ENCODE results near the gene BIK.
"Not testable (repeated sequence)": the region's sequence is repeated elsewhere in the genome, so short reads cannot be mapped to it uniquely, and the experiment has no call there.

The BIK gene

DNA sequence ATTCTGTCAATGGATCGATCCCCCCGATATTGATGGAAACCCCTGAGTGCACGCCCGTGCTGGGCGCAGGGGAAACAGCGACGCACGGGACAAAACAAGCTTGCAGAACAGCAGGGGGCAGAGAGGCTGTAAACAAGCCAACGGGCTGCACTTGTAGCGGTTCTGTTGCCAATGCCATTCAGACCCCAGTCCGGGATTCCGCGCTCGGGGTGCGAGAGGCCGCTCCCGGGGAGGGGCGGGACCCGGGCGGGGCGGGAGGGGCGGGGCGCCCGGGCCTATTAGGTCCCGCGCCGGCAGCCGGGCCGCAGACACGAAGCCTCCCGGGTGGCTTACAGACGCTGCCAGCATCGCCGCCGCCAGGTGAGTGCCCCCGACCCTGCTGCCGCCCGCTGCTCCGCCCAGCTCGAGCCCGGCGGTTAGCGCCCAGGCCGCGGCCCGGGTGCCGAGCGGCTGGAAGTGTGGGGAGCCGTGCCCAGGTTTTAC is at the start of gene BIK:
TSS of gene BIK (plus strand) at position 307 of the 483 bp plus-strand sequence. CDS start 13,273 bp downstream, outside the sequence.
- DNase-seq = no peak

GRCh38 chr22:43066134-43066533 is 44.4 kb upstream of the BIK start:
- no peak for DNase-seq

DNA sequence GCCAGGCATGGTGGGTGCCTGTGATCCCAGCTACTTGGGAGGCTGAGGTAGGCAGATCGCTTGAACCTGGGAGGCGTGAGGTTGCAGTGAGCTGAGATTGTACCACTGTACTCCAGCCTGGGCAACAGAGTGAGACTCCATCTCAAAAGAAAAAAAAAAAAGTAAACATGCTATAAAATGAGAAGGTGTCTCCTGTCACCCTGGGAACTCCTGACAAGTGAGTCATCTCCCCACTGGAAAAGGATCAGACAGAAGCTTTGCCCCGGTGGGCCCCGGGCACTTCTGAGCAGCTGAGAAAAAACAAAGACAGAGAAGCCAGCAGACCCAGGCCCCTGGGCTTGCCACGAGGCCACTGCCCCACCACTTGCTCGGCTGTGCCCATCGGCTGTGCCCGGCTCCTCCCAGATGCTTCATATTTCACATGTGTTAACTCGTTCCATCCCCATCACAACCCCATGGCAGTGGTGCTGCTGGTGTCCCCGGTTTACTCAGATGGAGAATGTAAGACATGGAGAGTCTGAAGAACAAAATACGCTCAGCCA is 43.6 kb upstream of the BIK start:
- DNase-seq = no peak

GRCh38 chr22:43077121-43077877 is 33.3 kb upstream of the BIK start:
- peak in 1 of 2 donors; percentile 14 for DNase-seq

DNA sequence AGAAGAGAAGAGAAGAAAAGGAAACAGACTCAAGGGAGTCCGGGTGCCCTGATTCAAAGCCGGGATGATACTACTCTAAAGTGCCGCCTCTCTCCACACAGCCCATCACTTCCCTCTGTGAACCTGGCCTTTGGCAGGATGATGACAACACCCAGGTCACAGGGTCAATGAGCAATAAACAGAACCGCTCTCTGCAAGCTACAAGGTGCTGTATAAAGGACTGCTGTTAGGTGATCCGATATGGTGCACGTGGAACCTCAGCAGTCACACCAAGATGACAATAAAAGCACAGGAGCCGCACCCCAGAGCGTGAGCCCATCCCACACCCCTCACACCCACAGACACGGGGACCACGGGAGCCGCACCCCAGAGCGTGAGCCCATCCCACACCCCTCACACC is 32.0 kb upstream of the BIK start:
- no peak for DNase-seq

GRCh38 chr22:43079742-43080141 is 30.8 kb upstream of the BIK start:
- no peak for DNase-seq

GRCh38 chr22:43080616-43081015 is 29.9 kb upstream of the BIK start:
- DNase-seq = no peak

DNA sequence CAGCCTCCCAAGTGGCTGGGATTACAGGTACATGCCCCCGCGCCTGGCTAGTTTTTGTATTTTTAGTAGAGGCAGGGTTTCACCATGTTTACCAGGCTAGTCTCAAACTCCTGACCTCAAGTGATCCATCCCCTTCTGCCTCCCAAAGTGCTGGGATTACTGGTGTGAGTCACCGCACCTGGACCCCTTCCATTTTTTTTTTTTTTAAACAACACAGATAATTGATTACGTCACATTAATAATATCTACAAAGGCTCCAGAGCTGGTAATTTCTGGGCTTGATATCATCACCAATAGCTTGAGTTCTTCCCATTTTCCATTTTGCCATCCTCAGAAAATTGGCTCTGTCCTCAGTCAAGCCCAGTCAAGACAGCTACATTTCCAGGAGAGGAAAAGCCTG is 28.6 kb upstream of the BIK start:
- no peak for DNase-seq

DNA sequence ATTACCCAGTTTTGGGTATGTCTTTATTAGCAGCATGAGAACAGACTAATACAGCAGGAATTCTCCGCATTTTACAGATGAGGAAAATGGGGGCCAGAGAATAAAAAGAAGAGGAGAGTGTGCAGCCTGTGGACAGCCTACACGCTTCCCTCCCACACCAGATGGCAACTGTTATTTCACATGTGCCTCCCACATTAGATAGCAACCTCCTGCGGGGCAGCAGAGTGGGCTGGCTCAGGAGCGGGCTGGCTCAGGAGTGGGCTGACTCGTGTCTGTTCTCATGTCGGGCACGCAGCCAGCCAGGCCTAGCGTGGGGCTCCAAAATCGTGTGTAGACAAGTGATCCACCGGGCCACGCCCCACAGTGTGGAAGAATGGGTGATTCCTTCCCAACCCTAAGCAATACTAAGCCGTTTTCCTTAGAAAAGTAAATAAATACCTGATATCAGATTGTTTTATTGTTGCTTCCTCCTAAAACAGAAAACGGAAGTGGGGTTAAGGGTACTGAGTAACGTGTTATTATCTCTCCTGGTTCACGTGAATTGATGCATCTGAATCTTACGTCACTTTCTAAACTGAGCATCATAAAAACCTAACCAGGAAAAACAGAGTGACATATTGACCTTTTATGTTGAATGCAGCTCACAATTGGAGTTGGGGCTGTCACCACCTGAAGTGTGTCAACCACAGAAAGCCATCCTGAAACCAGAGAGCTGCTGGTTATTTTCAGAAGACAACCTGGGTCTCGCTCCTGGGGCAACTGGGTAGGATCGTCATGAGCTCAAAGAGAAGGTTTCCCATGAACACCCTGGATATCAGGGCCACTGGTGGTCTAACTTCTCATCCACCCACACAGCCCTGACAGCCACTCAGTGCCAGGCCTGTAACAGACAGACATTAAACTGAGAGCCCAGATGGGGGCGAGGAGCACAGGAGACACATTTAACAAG is 24.6 kb upstream of the BIK start:
- no peak for DNase-seq

DNA sequence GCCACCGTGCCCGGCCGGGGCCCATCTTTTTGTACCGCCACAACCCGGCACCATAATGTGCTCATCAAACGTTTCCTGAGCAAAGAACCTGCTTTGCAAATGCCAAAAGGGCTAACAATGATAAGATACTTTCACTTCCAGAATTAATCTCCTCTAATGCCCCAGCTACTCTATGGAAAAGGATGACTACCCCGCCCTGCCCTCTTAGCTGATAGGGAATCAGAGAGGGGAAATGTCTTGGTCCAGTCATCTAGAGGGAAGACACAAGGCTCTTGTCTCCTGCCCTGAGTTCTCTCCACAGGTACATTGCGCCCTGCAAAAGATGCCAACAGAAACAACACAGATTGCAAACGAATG is 21.9 kb upstream of the BIK start:
- DNase-seq = no peak

GRCh38 chr22:43088984-43089717 is 21.4 kb upstream of the BIK start, which contains the start of gene TTLL1:
TSS of gene TTLL1 (minus strand) at chr22:43089391. CDS start at chr22:43075586, 13,805 bp downstream.
- DNase-seq = peak; percentile 59 to 74

GRCh38 chr22:43090130-43090789 is 20.3 kb upstream of the BIK start:
- DNase-seq = peak; percentile 8 to 81

- no peak for DNase-seq
Measured at GRCh38 chr22:43092085-43092484, 18.5 kb upstream of the BIK start.

- no peak for DNase-seq
Measured at GRCh38 chr22:43094085-43094484, 16.5 kb upstream of the BIK start.

DNA sequence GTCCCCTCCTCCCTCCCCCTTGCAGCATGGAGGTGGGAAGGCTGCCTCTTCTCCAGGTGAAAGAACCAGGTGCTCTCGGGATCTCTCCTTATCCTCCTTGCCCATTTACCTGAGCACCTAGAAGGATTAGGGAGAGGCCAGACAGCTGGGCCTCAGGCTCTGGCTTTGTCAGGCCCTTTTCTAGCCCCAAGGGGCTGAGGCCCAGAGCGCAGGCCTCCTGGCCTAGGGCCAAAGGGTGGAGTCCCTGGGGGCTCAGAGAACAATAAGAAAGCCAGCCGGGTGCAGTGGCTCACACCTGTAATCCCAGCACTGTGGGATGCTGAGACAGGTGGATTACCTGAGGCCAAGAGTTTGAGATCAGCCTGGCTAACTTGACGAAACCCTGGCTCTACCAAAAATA is 16.0 kb upstream of the BIK start:
- DNase-seq = no peak

- no peak for DNase-seq
Measured at GRCh38 chr22:43096420-43096819, 14.1 kb upstream of the BIK start.

GRCh38 chr22:43098356-43098755 is 12.2 kb upstream of the BIK start:
- DNase-seq = no peak

DNA sequence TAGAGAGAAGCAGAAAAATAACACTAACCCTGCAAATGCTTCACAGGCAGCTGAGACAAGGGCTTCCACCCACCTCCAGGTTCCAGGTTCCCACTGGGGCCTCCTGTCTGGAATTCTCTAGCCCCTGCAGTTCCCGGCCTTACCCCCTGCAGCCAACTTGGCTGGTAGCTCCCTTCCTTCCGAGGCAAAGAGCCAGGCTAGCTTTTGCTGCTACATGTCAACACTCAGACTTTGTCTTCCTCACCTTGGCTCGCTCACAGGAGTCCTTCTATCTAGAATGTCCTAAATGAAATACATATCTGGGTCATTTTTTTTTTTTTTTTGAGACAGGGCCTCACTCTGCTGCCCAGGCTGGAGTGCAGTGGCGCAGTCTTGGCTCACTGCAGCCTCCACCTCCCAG is 11.5 kb upstream of the BIK start:
- DNase-seq = no peak

DNA sequence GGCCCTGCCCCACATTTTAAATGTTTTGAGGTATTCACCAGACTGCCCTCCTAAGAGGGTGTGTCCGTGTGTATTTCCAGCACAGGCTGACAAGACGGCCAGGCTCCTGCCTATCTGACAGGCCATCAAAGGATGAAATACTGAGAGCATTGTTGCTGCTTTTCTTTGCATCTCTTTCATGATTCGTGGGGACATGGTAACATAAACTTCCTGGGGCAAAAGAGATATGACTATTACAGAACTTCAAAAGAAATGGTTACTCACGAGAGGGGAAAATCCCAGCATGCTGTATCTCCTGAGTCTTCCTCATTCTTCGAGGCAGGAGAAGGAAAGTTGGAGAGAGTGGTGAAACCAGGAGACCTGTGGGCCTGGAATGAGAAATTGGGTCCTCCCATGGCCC is 10.3 kb upstream of the BIK start:
- no peak for DNase-seq

DNA sequence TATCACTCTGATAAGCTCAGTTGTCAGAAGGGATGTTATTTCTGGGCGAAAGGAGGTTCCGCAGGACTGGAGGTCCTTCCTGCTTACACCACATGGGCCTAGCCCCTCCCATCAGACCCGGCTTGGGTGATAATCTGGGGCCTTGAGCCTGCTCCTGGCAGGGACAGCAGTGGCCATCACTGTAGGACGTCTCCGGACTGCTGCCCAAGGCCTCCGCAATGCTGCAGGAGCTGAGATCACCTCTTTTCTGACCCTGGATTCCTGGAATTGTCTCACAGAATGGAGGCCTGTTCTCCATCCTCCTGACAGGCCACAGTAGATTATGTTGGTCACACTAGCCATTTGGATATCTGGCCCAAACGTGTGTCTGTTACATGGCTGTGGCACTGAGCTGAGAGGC is 9.2 kb upstream of the BIK start:
- DNase-seq = no peak

DNA sequence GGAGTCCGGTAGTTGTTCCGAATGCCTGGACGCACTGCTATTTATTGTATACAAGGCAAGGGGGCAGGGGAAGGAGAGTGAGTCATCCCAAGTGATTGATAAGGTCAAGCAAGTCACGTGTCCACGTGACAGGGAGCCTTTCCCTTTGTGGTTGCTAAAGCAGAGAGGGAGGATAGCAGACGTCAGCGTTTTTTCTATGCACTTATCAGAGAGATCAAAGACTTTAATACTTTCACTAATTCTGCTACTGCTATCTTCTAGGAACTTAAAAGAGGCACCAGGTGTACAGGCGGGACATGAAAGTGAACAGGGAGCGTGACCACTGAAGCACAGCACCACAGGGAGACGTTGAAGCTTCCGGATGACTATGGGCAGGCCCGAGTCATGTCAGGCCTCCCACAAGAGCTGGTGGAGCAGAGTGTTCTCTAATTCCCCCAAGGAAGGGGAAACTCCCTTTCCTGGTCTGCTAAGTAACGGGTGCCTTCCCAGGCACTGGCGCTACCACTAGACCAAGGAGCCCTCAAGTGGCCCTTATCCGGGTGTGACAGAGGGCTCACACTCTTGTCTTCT is 6.4 kb upstream of the BIK start:
- DNase-seq = not testable (repeated sequence)

- not testable (repeated sequence) for DNase-seq
Measured at GRCh38 chr22:43104950-43105349, 5.6 kb upstream of the BIK start.

Data from hippocampal formation (tissue), 2 donors.